ENCODE data around the gene DGKQ. TPM values are rescaled to one million over a fixed set of nuclear protein-coding genes. Genes with fewer than 3 reads are reported as not detected.

Gene DGKQ
- total and polyA plus RNA-seq, 2 experiments from 2014 or later, result 4.0 to 22.4 TPM

DNA sequence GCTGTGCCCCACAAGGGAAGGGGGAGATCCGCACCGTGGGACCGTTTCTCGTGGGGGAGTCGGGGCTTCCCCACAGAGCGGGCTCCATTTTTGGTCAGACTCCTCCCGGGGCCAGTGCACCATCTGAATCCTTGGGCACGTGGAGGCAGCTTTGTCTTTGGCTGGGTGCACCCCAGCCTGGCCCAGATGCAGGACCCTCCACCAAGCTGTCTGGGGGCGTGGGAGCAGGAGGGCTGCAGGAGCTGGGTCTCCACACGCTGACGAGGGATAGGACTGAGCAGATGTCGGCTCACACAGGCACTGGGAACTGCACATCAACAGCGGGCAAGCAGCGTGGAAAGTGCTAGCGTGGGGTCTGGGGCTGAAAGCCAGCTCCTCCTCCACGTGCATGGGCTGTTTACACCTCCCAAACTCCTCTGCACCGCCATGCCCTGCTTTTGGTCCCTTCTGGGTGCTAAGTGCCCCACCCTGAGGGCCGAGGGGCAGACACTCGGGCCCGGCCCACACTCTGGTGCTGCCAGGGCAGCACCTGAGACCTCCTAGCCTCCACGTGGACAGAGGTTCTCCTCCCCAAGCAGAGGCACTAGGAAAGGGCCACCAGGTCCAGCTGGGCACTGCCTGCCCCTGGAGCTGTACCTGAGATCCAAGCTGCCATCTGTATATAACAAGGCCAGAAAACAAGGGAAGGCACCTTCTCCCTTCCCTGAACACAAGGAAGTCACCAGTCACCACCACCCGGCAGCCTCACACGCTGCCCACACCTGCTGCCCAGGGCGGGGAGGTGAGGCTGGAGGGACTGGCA is 13.8 kb downstream of the DGKQ start:
- no peak overlapping the region for H3K27ac Mint-ChIP-seq
- Histone ChIP-seq H3K36me3 (ENCODE audit: insufficient read depth) (no peaks in the 10 kb centered on the region), H3K4me3 (no peak overlapping the region), H3F3A (replicated peaks; ENCODE audit: low read depth) (no peaks in the 10 kb centered on the region), H3K4me1 (ENCODE audit: insufficient read depth) (no peaks in the 10 kb centered on the region), H3K79me2 (replicated peaks; ENCODE audit: insufficient read depth) (no peaks in the 10 kb centered on the region), H3K27ac (ENCODE audit: low read depth) (no peak overlapping the region), H3K27me3 (ENCODE audit: insufficient read depth) (no peaks in the 10 kb centered on the region), H3K4me2 (no peak overlapping the region), H3K9me2 (ENCODE audit: insufficient read depth) (no peaks in the 10 kb centered on the region), H2AFZ (no peak overlapping the region), H4K20me1 (replicated peaks; ENCODE audit: insufficient read depth) (no peaks in the 10 kb centered on the region; the same call in 1 of the 2 replicates)
- ATAC-seq, result no peak
- peaks cover 2% of the 10 kb centered on the region for H3K27me3 Mint-ChIP-seq (ENCODE audit: insufficient read depth, low read depth, poor library complexity)
- H3K9me3 Mint-ChIP-seq, result no peaks in the 10 kb centered on the region
- H3K36me3 Mint-ChIP-seq (ENCODE audit: low read depth), result no peaks in the 10 kb centered on the region; the same call in 2 of the 3 replicates
- no peak for DNase-seq (ENCODE audit: low spot score)
- H3K4me1 Mint-ChIP-seq, result no peaks in the 10 kb centered on the region
- TF ChIP-seq REST (IDR thresholded peaks at IDR 0.05; ENCODE audit: unreplicated experiment), result no peak
- H3K4me3 Mint-ChIP-seq, result no peak overlapping the region

DNA sequence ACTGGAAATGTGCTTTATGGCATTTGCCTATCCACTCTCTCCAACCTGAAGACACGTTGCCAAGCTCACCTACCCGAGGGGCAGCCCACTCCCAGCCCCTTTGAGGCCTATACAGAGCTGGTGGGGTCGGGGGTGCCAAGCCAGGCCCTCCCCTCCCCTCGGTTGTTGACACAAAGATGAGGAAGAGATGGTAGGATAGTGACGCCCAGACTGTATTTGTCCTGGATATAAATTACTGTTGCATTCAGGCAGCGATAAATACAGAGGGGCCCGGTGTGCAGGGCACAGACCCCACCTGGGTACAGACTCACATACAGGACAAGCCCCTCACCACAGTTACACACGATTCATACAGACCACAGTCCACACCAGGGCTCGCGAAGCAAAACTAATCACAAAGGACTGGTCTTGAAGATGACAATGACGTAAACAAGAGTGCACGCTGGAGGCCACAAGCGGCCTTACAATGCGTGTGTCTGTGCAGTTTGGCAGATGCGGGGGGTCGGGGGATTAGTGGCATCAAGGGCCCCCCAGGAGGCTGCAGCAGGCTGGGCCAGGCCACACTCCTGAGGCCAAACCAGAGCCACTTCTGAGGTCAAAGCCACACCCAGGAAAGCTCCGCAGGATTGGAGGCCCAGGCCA is 14.6 kb downstream of the DGKQ start:
- Histone ChIP-seq H3K9me2 (ENCODE audit: insufficient read depth) (no peaks in the 10 kb centered on the region), H3K4me2 (no peak overlapping the region), H3K4me1 (ENCODE audit: insufficient read depth) (no peaks in the 10 kb centered on the region), H4K20me1 (replicated peaks; ENCODE audit: insufficient read depth) (no peaks in the 10 kb centered on the region; the same call in 1 of the 2 replicates), H3K27ac (ENCODE audit: low read depth) (no peak overlapping the region), H2AFZ (no peak overlapping the region), H3K27me3 (ENCODE audit: insufficient read depth) (no peaks in the 10 kb centered on the region), H3K4me3 (no peak overlapping the region), H3K36me3 (ENCODE audit: insufficient read depth) (no peaks in the 10 kb centered on the region), H3F3A (replicated peaks; ENCODE audit: low read depth) (no peaks in the 10 kb centered on the region), H3K79me2 (replicated peaks; ENCODE audit: insufficient read depth) (no peaks in the 10 kb centered on the region)
- no peak for ATAC-seq
- TF ChIP-seq STAT1 (IDR thresholded peaks at IDR 0.05; ENCODE audit: unreplicated experiment) (no peak), ZNF462 (CRISPR knock-in tag; IDR thresholded peaks at IDR 0.05) (no peak), CTCF (conservative IDR thresholded peaks at IDR 0.05; ENCODE audit: low read depth in 2 of 2) (no peak), ZNF331 (CRISPR knock-in tag; IDR thresholded peaks at IDR 0.05; ENCODE audit: low read depth) (no peak), POLR2AphosphoS5 (IDR thresholded peaks at IDR 0.05; ENCODE audit: low read depth) (no peak; the same call in 1 of the 2 replicates), EZH2phosphoT487 (IDR thresholded peaks at IDR 0.05; ENCODE audit: unreplicated experiment) (no peak), NANOG (IDR thresholded peaks at IDR 0.05; ENCODE audit: borderline replicate concordance) (no peak)
- no peak for DNase-seq (ENCODE audit: low spot score)
- Mint-ChIP-seq H3K9me3 (no peaks in the 10 kb centered on the region), H3K36me3 (ENCODE audit: low read depth) (no peaks in the 10 kb centered on the region; the same call in 2 of the 3 replicates), H3K27me3 (ENCODE audit: insufficient read depth, low read depth, poor library complexity) (peaks cover 2% of the 10 kb centered on the region), H3K27ac (no peak overlapping the region), H3K4me1 (no peaks in the 10 kb centered on the region), H3K4me3 (no peak overlapping the region)

Measured in GM23338 (cell line).